HEK293 (cell line): ENCODE measurements around the gene SELPLG.
"Not testable (repeated sequence)": the region's sequence is repeated elsewhere in the genome, so short reads cannot be mapped to it uniquely, and the experiment has no call there.

ENCODE experiments used
- CTCF ChIA-PET: fragments of 350-600 bp; formaldehyde crosslinking; extraction: SDS; loops from one replicate; lab custom pipeline; 2021; ENCODE audit warnings: antibody characterized with exemption; lab: Yijun Ruan, JAX
- POLR2A ChIA-PET: fragments of 300-600 bp; formaldehyde crosslinking; extraction: SDS; loops from one replicate; lab custom pipeline; 2020; ENCODE audit warnings: antibody characterized with exemption, inconsistent platforms; lab: Yijun Ruan, JAX
- H3K27ac ChIP-seq: fragments of 200-500 bp; sonication (Bioruptor generic); 2 replicates; pipeline ENCODE4 v1.5.1; 2014; ENCODE audit warnings: low read depth, low read length, control low read depth, inconsistent platforms; ENCODE audit errors: extremely low read depth
- H3K36me3 ChIP-seq, 2 experiments: fragments of 200-500 bp in 1 of 2; sonication (Bioruptor generic) in 1 of 2; 1 replicate in 1 of 2; 2 replicates in 1 of 2; pipeline ENCODE4 v1.5.1; 2014 to 2017; ENCODE audit warnings: inconsistent platforms in 2 of 2, low read length in 2 of 2; ENCODE audit not compliant: control insufficient read depth in 2 of 2, insufficient read depth in 1 of 2
- H3K4me1 ChIP-seq: fragments of 200-500 bp; sonication (Bioruptor generic); 2 replicates; pipeline ENCODE4 v1.5.1; 2014; ENCODE audit warnings: mild to moderate bottlenecking, low read length, inconsistent platforms; ENCODE audit not compliant: control insufficient read depth, insufficient read depth
- H3K4me3 ChIP-seq: 2 replicates; pipeline ENCODE4 v1.5.1; 2011; ENCODE audit warnings: low read depth, mild to moderate bottlenecking, control low read depth, low read length, moderate library complexity
- H3K9me3 ChIP-seq: fragments of 200-500 bp; sonication (Bioruptor generic); 2 replicates; pipeline ENCODE4 v1.5.1; 2014; ENCODE audit warnings: low read depth, low read length, inconsistent platforms; ENCODE audit not compliant: control insufficient read depth, insufficient read depth
- BCL11B ChIP-seq: fragments of 450-650 bp; formaldehyde crosslinking; IDR thresholded peaks from 2 replicates; pipeline ENCODE4 v1.5.1; 2016; ENCODE audit warnings: low read depth, missing biosample characterization, missing genetic modification characterization
- KLF1 ChIP-seq: fragments of 450-650 bp; formaldehyde crosslinking; IDR thresholded peaks from 2 replicates; pipeline ENCODE4 v1.5.1; 2016; ENCODE audit warnings: missing biosample characterization, missing genetic modification characterization
- KLF17 ChIP-seq: fragments of 450-650 bp; formaldehyde crosslinking; IDR thresholded peaks from 2 replicates; pipeline ENCODE4 v1.5.1; 2016; ENCODE audit warnings: missing biosample characterization, missing genetic modification characterization
- OSR2 ChIP-seq: fragments of 450-650 bp; formaldehyde crosslinking; IDR thresholded peaks from 2 replicates; pipeline ENCODE4 v1.5.1; 2016; ENCODE audit warnings: missing biosample characterization, missing genetic modification characterization
- PRDM6 ChIP-seq: fragments of 450-650 bp; formaldehyde crosslinking; IDR thresholded peaks from 2 replicates; pipeline ENCODE4 v1.5.1; 2017; ENCODE audit warnings: missing biosample characterization, missing genetic modification characterization
- ZBTB44 ChIP-seq: fragments of 450-650 bp; IDR thresholded peaks from 2 replicates; pipeline ENCODE4 v1.5.1; 2018; ENCODE audit warnings: missing biosample characterization, mild to moderate bottlenecking, missing genetic modification characterization
- ZIC2 ChIP-seq: fragments of 450-650 bp; formaldehyde crosslinking; IDR thresholded peaks from 2 replicates; pipeline ENCODE4 v1.5.1; 2016; ENCODE audit warnings: missing biosample characterization, missing genetic modification characterization
- ZNF112 ChIP-seq: fragments of 450-650 bp; formaldehyde crosslinking; IDR thresholded peaks from 2 replicates; pipeline ENCODE4 v1.5.0; 2017; ENCODE audit warnings: missing biosample characterization, missing genetic modification characterization
- ZNF148 ChIP-seq: fragments of 450-650 bp; formaldehyde crosslinking; IDR thresholded peaks from 2 replicates; pipeline ENCODE4 v1.5.0; 2017; ENCODE audit warnings: missing biosample characterization, missing genetic modification characterization, borderline replicate concordance
- ZNF157 ChIP-seq: fragments of 450-650 bp; formaldehyde crosslinking; IDR thresholded peaks from 2 replicates; pipeline ENCODE4 v1.5.1; 2016; ENCODE audit warnings: missing biosample characterization, missing genetic modification characterization
- ZNF223 ChIP-seq: fragments of 450-650 bp; formaldehyde crosslinking; IDR thresholded peaks from 2 replicates; pipeline ENCODE4 v1.5.1; 2016; ENCODE audit warnings: missing biosample characterization, missing genetic modification characterization
- ZNF26 ChIP-seq: fragments of 450-650 bp; formaldehyde crosslinking; IDR thresholded peaks from 2 replicates; pipeline ENCODE4 v1.5.1; 2016; ENCODE audit warnings: missing biosample characterization, missing genetic modification characterization
- ZNF433 ChIP-seq: fragments of 450-650 bp; formaldehyde crosslinking; IDR thresholded peaks from 2 replicates; pipeline ENCODE4 v1.5.1; 2016; ENCODE audit warnings: missing biosample characterization, missing genetic modification characterization, low read depth
- ZXDB ChIP-seq: fragments of 450-650 bp; formaldehyde crosslinking; IDR thresholded peaks from 2 replicates; pipeline ENCODE4 v1.5.1; 2016; ENCODE audit warnings: missing biosample characterization, missing genetic modification characterization

SELPLG gene

DNA sequence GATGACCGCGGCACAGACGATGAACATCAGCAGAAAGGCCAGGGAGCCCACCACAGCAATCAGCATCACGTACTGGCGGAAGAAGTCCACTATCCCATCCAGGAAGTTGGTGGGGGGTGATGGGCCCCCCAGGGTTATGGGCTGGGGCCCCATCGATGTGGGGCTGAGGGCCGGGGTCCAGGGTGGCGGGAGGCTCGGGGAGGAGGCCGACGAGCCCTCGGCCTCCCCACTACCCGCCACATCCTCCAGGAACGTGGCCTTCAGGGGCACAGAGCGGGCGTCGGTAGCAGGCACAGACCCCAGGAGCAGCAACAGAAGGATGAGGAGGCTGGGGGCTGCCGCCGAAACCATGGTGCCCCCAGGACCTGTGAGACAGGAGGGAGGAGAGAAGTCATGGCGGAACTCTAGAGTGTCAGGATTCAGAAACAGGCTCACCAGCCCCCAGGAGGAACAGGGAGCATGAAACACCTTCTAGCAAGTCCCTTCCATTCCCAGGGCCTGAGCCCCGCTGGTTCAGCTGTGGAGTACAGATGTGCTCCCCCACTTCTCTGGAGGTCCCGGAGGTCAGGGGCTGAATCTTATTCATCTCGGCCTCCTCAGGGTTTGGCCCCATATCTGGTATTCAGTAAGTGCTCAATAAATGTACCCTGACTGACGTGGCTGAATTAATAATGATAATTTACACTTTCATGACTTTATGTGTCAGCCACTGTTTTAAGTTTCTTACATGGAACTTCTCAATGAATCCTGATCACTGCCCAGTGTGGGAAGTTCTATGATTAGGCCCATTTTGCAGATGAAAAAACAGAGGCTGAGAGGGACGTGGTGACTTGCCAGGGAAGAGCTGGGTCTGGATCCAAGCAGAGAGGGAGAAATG, 41.4 kb downstream of the SELPLG start (continued):
- no peak for TF ChIP-seq ZNF112 (tag by site-specific recombination)
- no peak for TF ChIP-seq ZNF433 (tag by site-specific recombination)
- TF ChIP-seq BCL11B (tag by site-specific recombination), result no peak
- no peak for TF ChIP-seq OSR2 (tag by site-specific recombination)
- TF ChIP-seq ZNF148, result no peak
- no peak for TF ChIP-seq PRDM6 (tag by site-specific recombination)
- no peak for TF ChIP-seq ZNF223 (tag by site-specific recombination)

GRCh38 chr12:108591267-108591980, 42.3 kb downstream of the SELPLG start:
- H3K4me3 ChIP-seq, result no peak overlapping the region
- H3K9me3 ChIP-seq, result no peaks in the 10 kb centered on the region
- no peaks in the 10 kb centered on the region for H3K36me3 ChIP-seq
- no peak overlapping the region for H3K27ac ChIP-seq
- no peak for TF ChIP-seq KLF17 (tag by site-specific recombination)
- TF ChIP-seq ZIC2, result peak; percentile 74
- H3K4me1 ChIP-seq, result no peaks in the 10 kb centered on the region
- ChIA-PET POLR2A (no interaction called here), CTCF (no interaction called here)

GRCh38 chr12:108590463-108590862, 43.2 kb downstream of the SELPLG start:
- H3K9me3 ChIP-seq, POLR2A ChIA-PET, H3K27ac ChIP-seq, H3K4me3 ChIP-seq, H3K4me1 ChIP-seq, H3K36me3 ChIP-seq: not testable (repeated sequence)
- CTCF ChIA-PET, result interaction anchor here (0.7 kb wide), 1 partner anchor 27 kb away, joined by 3 read pairs; no protein-coding TSS in a partner anchor

- no peak overlapping the region for H3K4me3 ChIP-seq
- H3K36me3 ChIP-seq, result no peaks in the 10 kb centered on the region
- no peaks in the 10 kb centered on the region for H3K9me3 ChIP-seq
- CTCF ChIA-PET, result interaction anchor here (0.7 kb wide), 1 partner anchor 28 kb away, joined by 3 read pairs; no protein-coding TSS in a partner anchor
- no peaks in the 10 kb centered on the region for H3K4me1 ChIP-seq
- H3K27ac ChIP-seq, result no peak overlapping the region
- POLR2A ChIA-PET, result no interaction called here
- TF ChIP-seq KLF1 (no peak), ZNF26 (tag by site-specific recombination) (no peak), ZBTB44 (tag by site-specific recombination) (no peak), ZXDB (tag by site-specific recombination) (no peak), ZNF157 (no peak)
Measured at GRCh38 chr12:108589840-108590229, 43.9 kb downstream of the SELPLG start.
